CD8-positive, alpha-beta memory T cell (primary cell): ENCODE data around the gene PTPN4. TPM values are rescaled to one million over a fixed set of nuclear protein-coding genes. Genes with fewer than 3 reads are reported as not detected.
A peak's percentile ranks its signal among the peaks of the same experiment; 100 is the strongest.
"Not testable (repeated sequence)": the region's sequence is repeated elsewhere in the genome, so short reads cannot be mapped to it uniquely, and the experiment has no call there.

Experiments
- CTCF ChIA-PET: fragments of 350-600 bp; sonication (Branson Sonifier 250); formaldehyde crosslinking; loops from one replicate; lab custom pipeline; 2021; ENCODE audit warnings: antibody characterized with exemption; lab: Charles Lee
- POLR2A ChIA-PET: fragments of 350-600 bp; sonication (Branson Sonifier 250); formaldehyde crosslinking; loops from one replicate; lab custom pipeline; 2021; ENCODE audit warnings: antibody characterized with exemption; lab: Charles Lee
- DNase-seq, 5 donors: peaks; one replicate each; pipeline versions ENCODE4 v3.0.0 to v3.0.0-alpha.2; 2020 to 2022; ENCODE audit warnings: mixed read lengths in 1 of 5
- H3K27ac ChIP-seq: one replicate; pipeline ENCODE4 v1.7.0; 2013; ENCODE audit warnings: low read depth, mild to moderate bottlenecking, low read length, moderate library complexity
- H3K27me3 ChIP-seq: 2 replicates; pipeline ENCODE4 v1.7.0; 2013; ENCODE audit warnings: low read length, mild to moderate bottlenecking; ENCODE audit not compliant: insufficient read depth, poor library complexity, severe bottlenecking
- H3K36me3 ChIP-seq: 2 replicates; pipeline ENCODE4 v1.7.0; 2013; ENCODE audit warnings: mild to moderate bottlenecking, low read length, moderate library complexity; ENCODE audit not compliant: insufficient read depth
- H3K4me1 ChIP-seq: 2 replicates; pipeline ENCODE4 v1.7.0; 2013; ENCODE audit warnings: mild to moderate bottlenecking, low read length, moderate library complexity; ENCODE audit not compliant: insufficient read depth
- H3K4me3 ChIP-seq: 2 replicates; pipeline ENCODE4 v1.7.0; 2013; ENCODE audit warnings: mild to moderate bottlenecking, low read length
- H3K9me3 ChIP-seq: 2 replicates; pipeline ENCODE4 v1.7.0; 2013; ENCODE audit warnings: mild to moderate bottlenecking, low read length
- H3K27ac Mint-ChIP-seq, 8 donors: one replicate each; pipeline ENCODE4 v1.8.0; 2020 to 2021; ENCODE audit warnings: mixed read lengths in 8 of 8, mild to moderate bottlenecking in 6 of 8, inconsistent platforms in 3 of 8, moderate library complexity in 3 of 8
- H3K27me3 Mint-ChIP-seq, 2 donors: one replicate each; pipeline ENCODE4 v1.8.0; 2020 to 2021; ENCODE audit warnings: mixed read lengths in 2 of 2, mild to moderate bottlenecking in 1 of 2, moderate library complexity in 1 of 2
- H3K36me3 Mint-ChIP-seq, 3 donors: one replicate each; pipeline ENCODE4 v1.8.0; 2020 to 2021; ENCODE audit warnings: mixed read lengths in 3 of 3, inconsistent platforms in 1 of 3, mild to moderate bottlenecking in 1 of 3
- H3K4me1 Mint-ChIP-seq, 3 donors: one replicate each; pipeline ENCODE4 v1.8.0; 2020 to 2021; ENCODE audit warnings: mixed read lengths in 3 of 3, inconsistent platforms in 1 of 3, mild to moderate bottlenecking in 1 of 3
- H3K4me3 Mint-ChIP-seq, 7 donors: one replicate each; pipeline ENCODE4 v1.8.0; 2020 to 2021; ENCODE audit warnings: mixed read lengths in 7 of 7, mild to moderate bottlenecking in 6 of 7, moderate library complexity in 4 of 7, inconsistent platforms in 2 of 7
- H3K9me3 Mint-ChIP-seq, 5 donors: one replicate each; pipeline ENCODE4 v1.8.0; 2020 to 2022; ENCODE audit warnings: mixed read lengths in 5 of 5, mild to moderate bottlenecking in 3 of 5, moderate library complexity in 2 of 5, inconsistent platforms in 1 of 5
- polyA plus RNA-seq: library from polyadenylated mRNA; unstranded; fragments of 300-500 nt; fragmentation: Illumina TruSeq; gene quantifications from one replicate; pipeline ENCODE4 v1.2.3, GENCODE V29; 2021
- total RNA-seq, 2 experiments: library from RNA; stranded (reverse); gene quantifications; one replicate each; pipeline ENCODE4 v1.2.3, GENCODE V29; 2021

PTPN4 gene
- total and polyA plus RNA-seq, 3 experiments from 2014 or later: 29.0 to 161 (median 34.2) TPM

DNA sequence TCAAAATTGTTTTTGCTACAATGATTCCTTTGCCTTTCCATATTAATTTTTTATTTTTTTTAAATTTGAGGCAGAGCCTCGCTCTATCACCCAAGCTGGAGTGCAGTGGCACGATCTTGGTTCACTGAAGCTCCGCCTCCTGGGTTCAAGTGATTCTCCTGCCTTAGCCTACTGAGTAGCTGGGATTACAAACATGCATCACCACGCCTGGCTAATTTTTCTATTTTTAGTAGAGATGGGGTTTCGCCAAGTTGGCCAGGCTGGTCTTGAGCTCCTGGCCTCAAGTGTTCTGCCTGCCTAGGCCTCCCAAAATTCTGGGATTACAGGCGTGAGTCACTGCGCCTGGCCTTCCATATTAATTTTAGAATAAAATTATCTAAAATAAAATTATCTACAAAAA, 41.3 kb downstream of the PTPN4 start:
- H3K4me1 Mint-ChIP-seq: peaks cover 63 to 80% (median 73%) of the 10 kb centered on the region in 3 donors
- no peak overlapping the region for H3K4me3 Mint-ChIP-seq
- ChIA-PET CTCF (no interaction called here), POLR2A (no interaction called here)
- peaks cover 0 to 6% (median 4%) of the 10 kb centered on the region in 5 donors for H3K9me3 Mint-ChIP-seq
- no peaks in the 10 kb centered on the region for H3K36me3 ChIP-seq
- H3K4me1 ChIP-seq: peaks cover 12% of the 10 kb centered on the region
- H3K27me3 Mint-ChIP-seq: no peaks in the 10 kb centered on the region
- peaks cover 3 to 23% (median 4%) of the 10 kb centered on the region in 3 donors for H3K36me3 Mint-ChIP-seq
- no peaks in the 10 kb centered on the region for H3K27me3 ChIP-seq
- no peak for DNase-seq
- no peak overlapping the region for H3K27ac Mint-ChIP-seq
- no peaks in the 10 kb centered on the region for H3K9me3 ChIP-seq
- no peak overlapping the region for H3K27ac ChIP-seq
- no peak overlapping the region for H3K4me3 ChIP-seq

DNA sequence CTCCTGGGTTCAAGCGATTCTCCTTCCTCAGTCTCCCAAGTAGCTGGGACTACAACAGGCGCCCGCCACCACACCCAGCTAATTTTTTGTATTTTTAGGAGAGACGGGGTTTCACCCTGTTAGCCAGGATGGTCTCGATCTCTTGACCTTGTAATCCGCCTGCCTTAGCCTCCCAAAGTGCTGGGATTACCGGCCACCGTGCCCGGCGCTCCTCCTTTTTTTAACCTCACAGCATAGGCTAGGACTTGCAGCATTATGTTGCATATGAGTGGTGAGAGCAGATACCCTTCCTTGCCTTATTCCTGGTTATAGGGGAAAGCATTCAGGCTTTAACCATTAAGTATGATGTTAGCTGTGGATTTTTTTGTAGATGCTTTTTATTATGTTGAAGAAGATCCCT, 42.3 kb downstream of the PTPN4 start:
- H3K9me3 ChIP-seq, H3K36me3 ChIP-seq, CTCF ChIA-PET, H3K27ac ChIP-seq, H3K27me3 Mint-ChIP-seq, H3K4me3 ChIP-seq, H3K9me3 Mint-ChIP-seq, H3K27me3 ChIP-seq, DNase-seq: not testable (repeated sequence)
- peak overlapping the region in 4 of 8 donors; percentile 21 to 46 (median 39) for H3K27ac Mint-ChIP-seq
- POLR2A ChIA-PET: interaction anchor here (0.5 kb wide), 1 partner anchor 21 kb away, joined by 4 read pairs; no protein-coding TSS in a partner anchor
- H3K4me1 ChIP-seq: peaks cover 12% of the 10 kb centered on the region
- peaks cover 63 to 81% (median 70%) of the 10 kb centered on the region in 3 donors for H3K4me1 Mint-ChIP-seq
- H3K4me3 Mint-ChIP-seq: peak overlapping the region in 1 of 7 donors; percentile 51
- peaks cover 2 to 27% (median 5%) of the 10 kb centered on the region in 3 donors for H3K36me3 Mint-ChIP-seq

DNA sequence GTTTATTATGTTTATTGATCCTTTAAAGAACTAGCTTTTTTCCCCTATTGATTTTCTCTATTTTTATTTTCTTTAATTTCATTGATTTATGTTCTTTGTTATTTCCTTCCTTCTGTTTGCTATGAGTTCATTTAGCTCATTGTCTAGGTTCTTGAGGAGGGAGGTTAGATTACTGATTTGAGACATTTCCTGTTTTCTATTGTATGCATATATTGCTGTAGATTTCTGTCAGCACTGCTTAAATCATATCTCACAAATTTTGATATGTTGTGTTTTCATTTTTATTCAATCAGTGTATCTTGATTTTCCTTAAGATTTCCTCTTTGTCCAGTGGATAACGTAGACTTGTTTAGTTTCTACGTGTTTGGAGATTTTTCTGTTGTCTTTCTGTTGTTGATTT, 43.4 kb downstream of the PTPN4 start:
- no peak overlapping the region for H3K4me3 ChIP-seq
- Mint-ChIP-seq H3K4me3 (peak overlapping the region in 1 of 7 donors; percentile 5), H3K27ac (peak overlapping the region in 1 of 8 donors; percentile 33), H3K27me3 (no peaks in the 10 kb centered on the region), H3K9me3 (peaks cover 0 to 8% (median 4%) of the 10 kb centered on the region in 5 donors), H3K4me1 (peaks cover 68 to 85% (median 72%) of the 10 kb centered on the region in 3 donors), H3K36me3 (peaks cover 2 to 27% (median 5%) of the 10 kb centered on the region in 3 donors)
- CTCF ChIA-PET: interaction anchor here (1.1 kb wide), 1 partner anchor 18 kb away, joined by 4 read pairs; no protein-coding TSS in a partner anchor
- peaks cover 12% of the 10 kb centered on the region for H3K4me1 ChIP-seq
- H3K27ac ChIP-seq: no peak overlapping the region
- H3K27me3 ChIP-seq: no peaks in the 10 kb centered on the region
- H3K9me3 ChIP-seq: no peaks in the 10 kb centered on the region
- no peaks in the 10 kb centered on the region for H3K36me3 ChIP-seq
- DNase-seq: no peak
- POLR2A ChIA-PET: no interaction called here

GRCh38 chr2:119804409-119804808, 44.7 kb downstream of the PTPN4 start:
- H3K9me3 ChIP-seq, H3K4me3 ChIP-seq, H3K4me3 Mint-ChIP-seq, H3K27me3 ChIP-seq, H3K27me3 Mint-ChIP-seq, DNase-seq, POLR2A ChIA-PET, H3K27ac ChIP-seq, H3K36me3 ChIP-seq, CTCF ChIA-PET, H3K9me3 Mint-ChIP-seq: not testable (repeated sequence)
- H3K4me1 Mint-ChIP-seq: peaks cover 65 to 87% (median 71%) of the 10 kb centered on the region in 3 donors
- peak overlapping the region in 1 of 8 donors; percentile 13 for H3K27ac Mint-ChIP-seq
- peaks cover 2 to 27% (median 5%) of the 10 kb centered on the region in 3 donors for H3K36me3 Mint-ChIP-seq
- H3K4me1 ChIP-seq: peaks cover 12% of the 10 kb centered on the region

DNA sequence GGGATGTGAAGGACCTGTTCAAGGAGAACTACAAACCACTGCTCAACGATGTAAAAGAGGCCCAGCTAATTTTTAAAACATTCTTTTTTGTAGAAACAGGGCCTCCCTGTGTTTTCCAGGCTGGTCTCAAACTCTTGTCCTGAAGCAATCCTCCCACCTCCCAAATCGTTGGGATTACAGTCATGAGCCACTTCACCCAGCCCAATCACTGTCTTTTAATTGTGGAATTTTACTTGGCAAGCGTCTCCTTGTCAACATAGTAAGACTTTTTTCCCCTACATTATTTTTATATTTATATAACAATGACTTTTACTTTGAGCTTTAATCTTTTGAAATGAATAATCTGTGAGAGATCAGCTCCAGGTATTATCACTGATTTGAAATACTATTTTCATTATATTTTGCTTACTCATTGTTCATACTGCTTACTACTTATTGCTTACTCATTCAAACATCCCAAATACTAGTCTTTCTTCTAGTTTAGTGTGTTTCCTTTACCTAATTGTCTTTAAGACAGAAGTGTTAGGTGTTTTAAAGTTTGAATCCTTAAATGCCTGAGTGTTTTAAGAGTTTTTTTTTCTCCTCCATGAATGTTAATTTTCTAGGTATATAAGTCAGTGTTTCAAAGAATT, 48.9 kb downstream of the PTPN4 start:
- Histone ChIP-seq H3K4me1 (peaks cover 3% of the 10 kb centered on the region), H3K27me3 (no peaks in the 10 kb centered on the region), H3K9me3 (no peaks in the 10 kb centered on the region), H3K36me3 (no peaks in the 10 kb centered on the region), H3K27ac (no peak overlapping the region), H3K4me3 (no peak overlapping the region)
- H3K4me3 Mint-ChIP-seq: no peak overlapping the region
- H3K4me1 Mint-ChIP-seq: peaks cover 46 to 71% (median 69%) of the 10 kb centered on the region in 3 donors
- no peaks in the 10 kb centered on the region for H3K27me3 Mint-ChIP-seq
- H3K27ac Mint-ChIP-seq: peak overlapping the region in 3 of 8 donors; percentile 29 to 75 (median 36)
- peaks cover 13 to 33% (median 26%) of the 10 kb centered on the region in 3 donors for H3K36me3 Mint-ChIP-seq
- ChIA-PET POLR2A (no interaction called here), CTCF (interaction anchor here (1.0 kb wide), 1 partner anchor 366 kb away, joined by 4 read pairs; no protein-coding TSS in a partner anchor)
- no peak for DNase-seq
- peaks cover 0 to 8% (median 4%) of the 10 kb centered on the region in 5 donors for H3K9me3 Mint-ChIP-seq

DNA sequence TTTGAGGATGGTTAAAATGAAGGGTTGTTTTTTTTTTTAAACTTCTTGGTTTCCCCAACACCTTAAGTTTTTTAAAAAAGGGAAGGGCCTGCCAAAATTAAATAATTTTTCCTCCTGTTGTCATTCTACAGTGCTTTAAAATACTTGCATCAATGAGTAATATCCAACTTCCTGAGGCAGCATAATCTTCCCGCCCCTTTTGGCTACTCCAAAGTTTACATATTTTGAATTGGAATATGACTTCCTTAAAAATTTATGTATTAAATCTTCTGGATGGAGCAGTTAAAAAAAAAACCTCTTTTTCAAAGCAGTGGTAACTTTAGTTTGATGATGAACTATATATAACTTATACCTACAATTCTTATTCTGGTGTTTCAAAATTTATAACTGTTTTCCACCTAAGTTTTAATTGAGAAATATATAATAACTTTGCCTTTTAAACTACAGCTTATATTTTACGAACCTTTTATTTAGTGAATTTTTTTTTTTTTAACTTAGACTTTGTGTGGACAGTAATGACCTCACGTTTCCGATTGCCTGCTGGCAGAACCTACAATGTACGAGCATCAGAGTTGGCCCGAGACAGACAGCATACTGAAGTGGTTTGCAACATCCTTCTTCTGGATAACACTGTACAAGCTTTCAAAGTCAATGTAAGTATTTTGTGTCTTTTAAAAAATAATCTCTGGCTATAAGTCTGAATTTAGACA, 49.8 kb downstream of the PTPN4 start:
- CTCF ChIA-PET: no interaction called here
- H3K27ac ChIP-seq: no peak overlapping the region
- no peaks in the 10 kb centered on the region for H3K27me3 ChIP-seq
- Mint-ChIP-seq H3K27me3 (no peaks in the 10 kb centered on the region), H3K36me3 (peaks cover 14 to 38% (median 18%) of the 10 kb centered on the region in 3 donors), H3K27ac (peak overlapping the region in 3 of 8 donors; percentile 3 to 71 (median 13)), H3K4me1 (peaks cover 44 to 71% (median 67%) of the 10 kb centered on the region in 3 donors), H3K4me3 (no peak overlapping the region), H3K9me3 (peaks cover 0 to 6% (median 0%) of the 10 kb centered on the region in 5 donors)
- POLR2A ChIA-PET: no interaction called here
- no peak for DNase-seq
- H3K9me3 ChIP-seq: no peaks in the 10 kb centered on the region
- no peaks in the 10 kb centered on the region for H3K36me3 ChIP-seq
- H3K4me3 ChIP-seq: no peak overlapping the region
- no peaks in the 10 kb centered on the region for H3K4me1 ChIP-seq

GRCh38 chr2:119810049-119810630, 50.4 kb downstream of the PTPN4 start:
- Histone ChIP-seq H3K4me3 (no peak overlapping the region), H3K27ac (no peak overlapping the region), H3K27me3 (no peaks in the 10 kb centered on the region), H3K9me3 (no peaks in the 10 kb centered on the region), H3K4me1 (no peaks in the 10 kb centered on the region), H3K36me3 (no peaks in the 10 kb centered on the region)
- no peak for DNase-seq
- POLR2A ChIA-PET: no interaction called here
- Mint-ChIP-seq H3K9me3 (peaks cover 0 to 6% (median 0%) of the 10 kb centered on the region in 5 donors), H3K36me3 (peaks cover 11 to 41% (median 15%) of the 10 kb centered on the region in 3 donors), H3K4me3 (no peak overlapping the region), H3K4me1 (peaks cover 44 to 69% (median 65%) of the 10 kb centered on the region in 3 donors), H3K27me3 (no peaks in the 10 kb centered on the region), H3K27ac (peak overlapping the region in 3 of 8 donors; percentile 3 to 71 (median 5))
- CTCF ChIA-PET: no interaction called here
